Measurements from ENCODE around the gene ZNF532. TPM values are rescaled to one million over a fixed set of nuclear protein-coding genes. Genes with fewer than 3 reads are reported as not detected.
"Not testable (repeated sequence)": the region's sequence is repeated elsewhere in the genome, so short reads cannot be mapped to it uniquely, and the experiment has no call there.

Gene ZNF532
- total RNA-seq, 1 experiment from 2014 or later, result 49.8 TPM

GRCh38 chr18:58820251-58820650 lies 44.4 kb upstream of the ZNF532 start:
- POLR2A ChIA-PET, result no interaction called here

GRCh38 chr18:58822944-58823343 lies 41.7 kb upstream of the ZNF532 start:
- CTCF ChIA-PET, result no interaction called here
- no peaks in the 10 kb centered on the region for H3K27me3 ChIP-seq (ENCODE audit: control insufficient read depth, insufficient read depth, low read length)
- H3K36me3 ChIP-seq (ENCODE audit: control insufficient read depth, insufficient read depth, low read length), result no peaks in the 10 kb centered on the region
- intact Hi-C loops (cut with micrococcal nuclease; ENCODE audit: unreplicated experiment) (no loop called here), in situ Hi-C loops (cut with HindIII; ENCODE audit: low pct_unique_long_range_greater_than_20kb, low sequenced_read_pairs) (no loop called here)
- DNase-seq (ENCODE audit: low read depth, low spot score) (no peak), ATAC-seq (no peak)
- no peak overlapping the region for H3K27ac ChIP-seq (ENCODE audit: low read length)
- no peak overlapping the region for H3K4me3 ChIP-seq (ENCODE audit: low read depth in 2 of 2, low read length in 2 of 2)
- no peaks in the 10 kb centered on the region for H3K4me1 ChIP-seq (ENCODE audit: control insufficient read depth, insufficient read depth, low read length)
- BruUV-seq (replicated peaks), result no TSS peak
- no peaks in the 10 kb centered on the region for H3K9me3 ChIP-seq (ENCODE audit: control insufficient read depth, insufficient read depth, low read depth, low read length)
- no peak for TF ChIP-seq TCF7L2 (IDR thresholded peaks at IDR 0.05; ENCODE audit: low read depth, low read length)
- POLR2A ChIA-PET, result no interaction called here

More at GRCh38 chr18:58820251-58820650, 44.4 kb upstream of the ZNF532 start:
- TF ChIP-seq TCF7L2 (IDR thresholded peaks at IDR 0.05; ENCODE audit: low read depth, low read length) (no peak), REST (IDR thresholded peaks at IDR 0.05; ENCODE audit: insufficient read depth in 1 of 2, low read depth in 2 of 2, low read length in 1 of 2) (no peak), SIN3A (IDR thresholded peaks at IDR 0.05; ENCODE audit: borderline replicate concordance, insufficient read depth, low read depth, low read length) (no peak)
- intact Hi-C loops (cut with micrococcal nuclease; ENCODE audit: unreplicated experiment), result no loop called here
- no peak overlapping the region for H3K27ac ChIP-seq (ENCODE audit: low read length)
- CTCF ChIA-PET, result no interaction called here
- DNase-seq (ENCODE audit: low read depth, low spot score), result no peak
- H3K4me3 ChIP-seq (ENCODE audit: low read depth in 2 of 2, low read length in 2 of 2), result no peak overlapping the region
- H3K4me1 ChIP-seq (ENCODE audit: control insufficient read depth, insufficient read depth, low read length), result no peaks in the 10 kb centered on the region
- H3K9me3 ChIP-seq (ENCODE audit: control insufficient read depth, insufficient read depth, low read depth, low read length), result no peaks in the 10 kb centered on the region
- BruUV-seq (replicated peaks), result no TSS peak
- H3K36me3 ChIP-seq (ENCODE audit: control insufficient read depth, insufficient read depth, low read length), result no peaks in the 10 kb centered on the region
- in situ Hi-C loops (cut with HindIII; ENCODE audit: low pct_unique_long_range_greater_than_20kb, low sequenced_read_pairs), result no loop called here
- H3K27me3 ChIP-seq (ENCODE audit: control insufficient read depth, insufficient read depth, low read length), result no peaks in the 10 kb centered on the region
- no peak for ATAC-seq

GRCh38 chr18:58823412-58823811 lies 41.3 kb upstream of the ZNF532 start:
- H3K36me3 ChIP-seq (ENCODE audit: control insufficient read depth, insufficient read depth, low read length), result no peaks in the 10 kb centered on the region
- no TSS peak for BruUV-seq (replicated peaks)
- ATAC-seq, result no peak
- TF ChIP-seq SIN3A (IDR thresholded peaks at IDR 0.05; ENCODE audit: borderline replicate concordance, insufficient read depth, low read depth, low read length), result no peak
- TF ChIP-seq TCF7L2 (IDR thresholded peaks at IDR 0.05; ENCODE audit: low read depth, low read length), result no peak
- TF ChIP-seq POLR2AphosphoS5 (IDR thresholded peaks at IDR 0.05; ENCODE audit: low read depth, low read length), result no peak
- no peak for TF ChIP-seq CTCF (IDR thresholded peaks at IDR 0.05)
- no peak for TF ChIP-seq REST (IDR thresholded peaks at IDR 0.05; ENCODE audit: insufficient read depth in 1 of 2, low read depth in 2 of 2, low read length in 1 of 2)
- no peaks in the 10 kb centered on the region for H3K9me3 ChIP-seq (ENCODE audit: control insufficient read depth, insufficient read depth, low read depth, low read length)
- no peak for DNase-seq (ENCODE audit: low read depth, low spot score)
- H3K27me3 ChIP-seq (ENCODE audit: control insufficient read depth, insufficient read depth, low read length), result no peaks in the 10 kb centered on the region
- H3K4me1 ChIP-seq (ENCODE audit: control insufficient read depth, insufficient read depth, low read length), result no peaks in the 10 kb centered on the region
- H3K27ac ChIP-seq (ENCODE audit: low read length), result no peak overlapping the region; the same call in 1 of the 2 replicates
- ChIA-PET CTCF (no interaction called here), POLR2A (no interaction called here)
- H3K4me3 ChIP-seq (ENCODE audit: low read depth in 2 of 2, low read length in 2 of 2), result no peak overlapping the region
- intact Hi-C loops (cut with micrococcal nuclease; ENCODE audit: unreplicated experiment) (no loop called here), in situ Hi-C loops (cut with HindIII; ENCODE audit: low pct_unique_long_range_greater_than_20kb, low sequenced_read_pairs) (no loop called here)

GRCh38 chr18:58826926-58827325 lies 37.8 kb upstream of the ZNF532 start:
- H3K9me3 ChIP-seq (ENCODE audit: control insufficient read depth, insufficient read depth, low read depth, low read length); ATAC-seq; H3K4me1 ChIP-seq (ENCODE audit: control insufficient read depth, insufficient read depth, low read length); H3K27me3 ChIP-seq (ENCODE audit: control insufficient read depth, insufficient read depth, low read length); POLR2A ChIA-PET; intact Hi-C loops (cut with micrococcal nuclease; ENCODE audit: unreplicated experiment); H3K4me3 ChIP-seq (ENCODE audit: low read depth in 2 of 2, low read length in 2 of 2); DNase-seq (ENCODE audit: low read depth, low spot score); H3K36me3 ChIP-seq (ENCODE audit: control insufficient read depth, insufficient read depth, low read length); H3K27ac ChIP-seq (ENCODE audit: low read length); in situ Hi-C loops (cut with HindIII; ENCODE audit: low pct_unique_long_range_greater_than_20kb, low sequenced_read_pairs); BruUV-seq (replicated peaks); CTCF ChIA-PET: not testable (repeated sequence)
